ENCODE data around the gene TMEM60.
"Not testable (repeated sequence)": the region's sequence is repeated elsewhere in the genome, so short reads cannot be mapped to it uniquely, and the experiment has no call there.

TMEM60 gene

GRCh38 chr7:77808517-77808916, 10.3 kb upstream of the TMEM60 start:
- DNase-seq = no peak

- DNase-seq = no peak
Observed at GRCh38 chr7:77806425-77806824, 8.2 kb upstream of the TMEM60 start.

DNA sequence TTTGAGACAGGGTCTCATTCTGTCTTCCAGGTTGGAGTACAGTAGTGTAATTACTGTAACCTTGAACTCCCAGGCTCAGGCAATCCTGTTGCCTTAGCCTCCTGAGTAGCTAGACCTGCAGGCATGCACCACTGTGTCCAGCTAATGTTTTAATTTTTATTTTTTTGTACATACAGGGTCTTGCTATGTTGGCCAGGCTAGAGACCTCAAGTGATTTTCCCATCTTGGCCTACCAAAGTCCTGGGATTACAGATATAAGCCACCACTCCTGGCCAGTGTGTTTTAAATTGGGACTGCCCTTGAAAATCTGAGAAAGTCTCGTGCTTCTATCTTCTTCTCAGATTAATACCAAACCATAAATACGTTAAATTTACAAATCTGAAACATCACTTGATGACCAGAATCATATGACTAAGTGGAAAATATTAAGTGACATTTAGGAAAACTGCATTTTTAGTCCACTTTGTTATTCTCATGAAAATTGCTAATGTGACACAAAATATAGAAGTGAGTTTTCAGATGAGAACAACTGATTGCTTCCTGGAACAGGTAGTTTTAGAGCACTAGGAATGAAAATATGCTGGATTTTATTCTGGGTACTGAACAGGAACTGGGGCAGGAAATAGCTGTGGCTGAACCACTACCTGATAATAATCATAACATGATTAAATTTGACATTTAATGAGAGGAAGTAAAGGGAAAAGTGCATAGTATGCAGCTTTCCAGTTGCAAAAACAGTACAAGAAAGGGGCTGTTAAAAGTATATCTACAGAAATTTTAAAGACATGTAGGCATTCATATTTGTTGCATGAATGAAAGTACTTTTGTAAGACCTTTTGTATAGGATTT, 4.5 kb upstream of the TMEM60 start:
- no peak for DNase-seq

GRCh38 chr7:77800730-77801129, 2.5 kb upstream of the TMEM60 start:
- no peak for DNase-seq

DNA sequence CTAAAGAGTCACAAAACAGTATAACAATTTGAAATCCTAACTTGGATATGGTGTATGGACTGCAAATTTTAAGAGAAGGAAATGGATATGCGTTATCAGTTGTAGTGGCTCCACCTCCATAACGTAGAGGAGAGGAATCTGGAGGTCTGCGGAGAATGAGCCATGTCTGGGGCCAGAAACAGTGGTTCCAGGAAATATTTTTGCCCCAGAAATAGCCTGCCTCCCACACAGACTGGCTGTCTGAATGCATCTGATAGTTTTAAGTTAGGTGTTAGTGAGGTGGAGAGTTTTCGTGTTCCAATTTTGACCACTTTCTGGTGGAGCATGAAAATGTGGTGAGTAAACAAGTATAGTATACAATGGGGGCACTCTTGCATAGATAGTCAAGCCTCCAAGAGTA, 1.9 kb upstream of the TMEM60 start:
- DNase-seq = no peak

- DNase-seq = peak; percentile 59
Observed at GRCh38 chr7:77799078-77799964, 1.1 kb upstream of the TMEM60 start.

GRCh38 chr7:77797734-77798393, 370 bp downstream of the TMEM60 start:
- no peak for DNase-seq

- DNase-seq = no peak
Observed at GRCh38 chr7:77796960-77797359, 1.3 kb downstream of the TMEM60 start.

DNA sequence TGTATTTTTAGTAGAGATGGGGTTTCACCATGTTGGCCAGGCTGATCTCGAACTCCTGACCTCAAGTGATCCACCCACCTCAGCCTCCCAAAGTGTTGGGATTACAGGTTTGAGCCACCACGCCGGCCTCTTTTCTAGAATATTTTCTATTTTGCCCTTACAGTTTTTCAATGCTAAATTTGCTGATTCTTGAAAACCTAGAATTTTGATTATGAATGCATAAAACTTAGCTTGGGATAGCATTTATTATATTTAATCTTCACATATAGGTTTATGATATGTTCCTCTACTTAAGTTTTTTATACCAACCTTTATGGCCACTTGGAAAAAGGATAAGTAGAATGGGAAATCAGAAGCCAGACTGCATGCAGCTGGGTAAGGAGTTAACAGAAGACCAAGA, 2.1 kb downstream of the TMEM60 start:
- DNase-seq = no peak

GRCh38 chr7:77794000-77794399, 4.2 kb downstream of the TMEM60 start:
- no peak for DNase-seq

GRCh38 chr7:77791956-77792355, 6.3 kb downstream of the TMEM60 start:
- no peak for DNase-seq

DNA sequence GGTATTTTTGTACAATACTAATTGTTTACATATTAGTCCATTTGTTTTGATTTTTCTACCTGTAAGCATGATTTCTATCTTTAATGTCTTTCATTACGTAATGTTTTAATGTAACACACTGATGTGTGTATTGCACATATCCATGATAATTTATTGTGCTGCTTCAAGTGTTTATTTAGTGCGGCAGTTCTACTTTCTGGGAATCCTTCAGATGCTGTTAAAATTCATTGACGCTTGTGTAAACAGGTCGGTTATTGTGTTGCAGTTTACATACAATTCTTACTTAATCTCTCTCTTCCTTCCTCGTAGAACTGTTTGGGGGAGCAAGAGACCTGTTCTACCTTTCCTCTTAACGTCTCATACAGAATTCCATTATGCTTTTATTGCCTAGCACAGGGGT, 6.9 kb downstream of the TMEM60 start:
- no peak for DNase-seq

DNA sequence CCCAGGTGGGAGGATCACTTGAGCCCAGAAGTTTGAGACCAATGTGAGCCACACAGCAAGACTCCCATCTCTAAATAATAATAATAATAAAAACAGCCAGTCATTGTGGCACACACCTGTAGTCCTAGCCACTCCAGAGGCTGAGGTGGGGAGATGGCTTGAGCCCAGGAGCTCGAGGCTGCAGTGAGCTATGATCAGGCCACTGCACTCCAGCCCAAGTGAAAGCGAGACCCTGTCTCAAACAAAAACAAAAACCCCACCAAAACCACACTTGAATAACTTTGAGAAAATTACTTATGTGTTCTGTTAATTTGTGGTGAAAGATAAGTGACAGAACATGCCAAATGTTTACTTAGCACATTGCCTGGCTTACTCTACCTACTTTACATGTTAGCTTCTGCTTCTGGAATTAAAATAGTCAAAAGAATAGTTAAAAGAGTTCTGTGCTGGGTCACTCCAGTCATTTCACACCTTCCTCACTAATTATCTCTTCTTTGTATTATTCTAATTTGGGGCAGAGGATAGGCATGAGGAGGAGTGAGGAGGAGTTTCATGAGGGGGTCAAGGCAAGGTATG, 9.8 kb downstream of the TMEM60 start:
- no peak for DNase-seq

GRCh38 chr7:77786741-77787140, 11.5 kb downstream of the TMEM60 start:
- no peak for DNase-seq

DNA sequence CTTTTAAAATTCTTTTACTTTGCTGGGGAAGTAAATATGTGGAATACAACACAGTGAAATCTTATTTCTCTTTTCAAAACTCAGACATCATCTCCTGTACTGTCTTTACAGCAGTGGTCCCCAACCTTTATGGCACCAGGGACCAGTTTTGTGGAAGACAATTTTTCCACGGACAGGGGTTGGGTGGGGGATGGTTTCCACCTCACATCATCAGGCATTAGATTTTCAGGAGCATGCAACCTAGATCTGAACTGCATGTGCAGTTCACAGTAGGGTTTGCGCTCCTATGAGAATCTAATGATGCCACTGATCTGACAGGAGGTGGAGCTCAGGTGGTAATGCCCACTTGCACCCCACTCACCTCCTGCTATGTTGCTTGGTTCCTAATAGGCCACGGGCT, 12.2 kb downstream of the TMEM60 start:
- DNase-seq = no peak

GRCh38 chr7:77784426-77784825, 13.8 kb downstream of the TMEM60 start:
- DNase-seq = not testable (repeated sequence)

DNA sequence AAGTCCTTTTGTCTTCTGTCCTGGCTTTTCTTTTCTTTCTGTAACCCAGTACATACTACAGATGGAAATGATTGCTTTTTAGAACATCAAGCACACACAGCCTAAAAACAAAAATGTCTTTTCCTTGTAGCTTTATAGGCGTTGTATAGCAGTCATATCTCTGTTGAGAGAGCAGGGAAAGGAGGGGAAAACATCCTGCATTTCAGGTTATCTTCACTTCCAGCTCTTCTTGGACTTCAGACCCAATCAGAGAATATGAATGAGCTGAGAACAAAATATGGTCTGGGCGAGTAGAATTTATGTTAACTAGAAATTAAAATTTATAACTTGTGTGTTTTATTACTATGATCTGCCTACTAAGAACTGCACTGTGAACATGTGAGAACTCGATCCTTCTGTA, 14.7 kb downstream of the TMEM60 start:
- DNase-seq = no peak

DNA sequence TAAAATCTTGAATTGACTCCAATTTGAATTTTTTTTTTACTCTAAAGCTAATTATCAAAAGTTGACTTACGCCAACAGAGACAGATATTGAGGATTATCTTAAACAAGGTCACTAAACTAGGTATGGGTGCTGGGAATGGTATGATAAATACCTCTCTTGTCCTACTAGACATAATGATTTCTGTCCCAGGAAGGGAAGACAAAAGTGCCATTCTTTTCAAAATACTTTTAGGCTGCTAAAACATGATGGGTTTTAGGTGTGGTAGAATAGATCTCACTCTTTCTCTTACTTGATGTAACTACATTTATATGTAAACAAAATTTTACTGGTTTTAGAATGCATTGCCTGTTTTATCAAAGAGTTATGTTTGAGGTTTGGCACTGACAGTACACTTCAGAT, 15.1 kb downstream of the TMEM60 start:
- DNase-seq = no peak

DNA sequence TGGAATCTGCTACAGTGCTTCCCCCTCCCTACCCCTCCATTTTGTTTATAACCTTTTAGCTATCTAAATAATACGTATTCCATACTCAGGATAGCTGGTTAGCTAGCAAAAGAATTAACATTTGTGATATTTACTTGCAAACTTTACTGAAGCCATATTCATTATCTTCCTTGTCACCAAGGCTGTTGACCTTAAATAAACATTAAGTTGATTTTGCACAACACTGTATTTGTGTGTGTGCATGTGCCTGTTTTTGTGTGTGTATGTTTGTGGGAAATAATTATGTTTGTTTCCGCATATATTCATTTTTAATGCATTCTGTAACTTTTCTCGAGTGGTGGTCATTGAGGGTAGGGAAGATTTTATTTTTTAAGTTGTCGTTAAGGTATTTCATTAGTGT, 15.9 kb downstream of the TMEM60 start:
- no peak for DNase-seq

DNA sequence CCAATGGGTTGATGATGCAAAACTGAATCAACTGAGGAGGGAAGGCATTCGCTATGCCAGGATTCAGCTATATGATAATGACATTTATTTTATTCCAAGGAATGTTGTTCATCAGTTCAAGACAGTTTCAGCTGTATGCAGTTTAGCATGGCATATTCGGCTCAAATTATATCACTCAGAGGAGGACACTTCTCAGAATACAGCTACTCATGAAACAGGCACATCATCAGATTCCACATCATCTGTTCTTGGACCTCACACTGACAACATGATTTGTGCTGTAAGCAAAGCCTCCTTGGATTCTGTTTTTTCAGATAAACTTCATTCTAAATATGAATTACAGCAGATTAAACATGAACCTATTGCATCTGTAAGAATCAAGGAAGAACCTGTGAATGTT, 19.7 kb downstream of the TMEM60 start:
- DNase-seq = no peak

GRCh38 chr7:77771901-77772300, 26.3 kb downstream of the TMEM60 start:
- DNase-seq = no peak

DNA sequence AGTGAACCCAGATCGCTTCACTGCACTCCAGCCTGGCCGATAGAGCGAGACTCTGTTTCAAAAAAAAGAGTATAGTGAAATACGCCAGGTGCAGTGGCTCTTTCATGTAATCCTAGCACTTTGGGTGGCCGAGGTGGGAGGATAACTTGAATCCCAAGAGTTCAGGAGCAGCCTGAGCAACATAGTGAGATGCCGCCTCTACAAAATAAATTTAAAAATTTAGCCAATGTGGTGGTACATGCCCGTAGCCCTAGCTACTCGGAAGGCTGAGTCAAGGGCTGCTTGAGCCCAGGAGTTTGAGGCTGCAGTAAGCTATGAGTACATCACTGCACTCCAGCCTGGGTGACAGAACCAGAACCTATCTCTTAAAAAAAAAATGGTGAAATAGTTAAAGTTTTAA, 27.9 kb downstream of the TMEM60 start:
- DNase-seq = no peak

All from MV-4-11 (cell line).